ENCODE results near the gene TEX30.

- TF ChIP-seq POLR2A (IDR thresholded peaks at IDR 0.05; ENCODE audit: low read length) = no peak
- TF ChIP-seq GATA1 (IDR thresholded peaks at IDR 0.05; ENCODE audit: low read depth, low read length) = no peak
Measured at GRCh38 chr13:102742506-102742905, 31.1 kb downstream of the TEX30 start.
